COLO668 (cell line): Measurements from ENCODE around the gene SLC27A2.
A peak's percentile ranks its signal among the peaks of the same experiment; 100 is the strongest.

Experiments
- DNase-seq: peaks from one replicate; lab custom pipeline; 2025; ENCODE audit not compliant: unreplicated experiment; lab: John Stamatoyannopoulos, UW

The SLC27A2 gene

GRCh38 chr15:50190166-50190570 lies 8.2 kb downstream of the SLC27A2 start:
- no peak for DNase-seq

GRCh38 chr15:50190723-50191122 lies 8.7 kb downstream of the SLC27A2 start:
- DNase-seq = no peak

GRCh38 chr15:50192164-50192563 lies 10.2 kb downstream of the SLC27A2 start:
- DNase-seq = no peak

- DNase-seq = no peak
These were observed 11.1 kb downstream of the SLC27A2 start for GRCh38 chr15:50192926-50193620.

- DNase-seq = no peak
These were observed 20.0 kb downstream of the SLC27A2 start for GRCh38 chr15:50202003-50202402.

GRCh38 chr15:50206020-50206419 lies 24.0 kb downstream of the SLC27A2 start:
- no peak for DNase-seq

GRCh38 chr15:50209809-50210208 lies 27.8 kb downstream of the SLC27A2 start:
- no peak for DNase-seq

GRCh38 chr15:50210462-50211157 lies 28.6 kb downstream of the SLC27A2 start:
- peak; percentile 77 for DNase-seq

- DNase-seq = no peak
These were observed 36.3 kb downstream of the SLC27A2 start for GRCh38 chr15:50218291-50218690.

- no peak for DNase-seq
These were observed 36.7 kb downstream of the SLC27A2 start for GRCh38 chr15:50218691-50219090.

GRCh38 chr15:50219820-50220219 lies 37.8 kb downstream of the SLC27A2 start:
- DNase-seq = peak; percentile 33

- DNase-seq = no peak
These were observed 40.2 kb downstream of the SLC27A2 start for GRCh38 chr15:50222181-50222580.

GRCh38 chr15:50224606-50225005 lies 42.6 kb downstream of the SLC27A2 start:
- no peak for DNase-seq

GRCh38 chr15:50225057-50225456 lies 43.1 kb downstream of the SLC27A2 start:
- DNase-seq = no peak

- DNase-seq = no peak
These were observed 43.9 kb downstream of the SLC27A2 start for GRCh38 chr15:50225938-50226337.

- DNase-seq = no peak
These were observed 45.1 kb downstream of the SLC27A2 start for GRCh38 chr15:50227076-50227475.

GRCh38 chr15:50228866-50229265 lies 46.9 kb downstream of the SLC27A2 start:
- DNase-seq = no peak

GRCh38 chr15:50229336-50229735 lies 47.3 kb downstream of the SLC27A2 start:
- DNase-seq = no peak

- DNase-seq = no peak
These were observed 49.8 kb downstream of the SLC27A2 start for GRCh38 chr15:50231761-50232160.

GRCh38 chr15:50232791-50233190 lies 50.8 kb downstream of the SLC27A2 start:
- DNase-seq = no peak

- no peak for DNase-seq
These were observed 51.3 kb downstream of the SLC27A2 start for GRCh38 chr15:50233192-50233736.

GRCh38 chr15:50234764-50235163 lies 52.8 kb downstream of the SLC27A2 start:
- DNase-seq = no peak
